Glomerular visceral epithelial cell (primary cell): ENCODE measurements around the gene LOXHD1.

ENCODE experiments used
- DNase-seq: peaks from one replicate; pipeline ENCODE4 v3.0.0-alpha.2; 2016; ENCODE audit errors: extremely low spot score

The LOXHD1 gene

DNA sequence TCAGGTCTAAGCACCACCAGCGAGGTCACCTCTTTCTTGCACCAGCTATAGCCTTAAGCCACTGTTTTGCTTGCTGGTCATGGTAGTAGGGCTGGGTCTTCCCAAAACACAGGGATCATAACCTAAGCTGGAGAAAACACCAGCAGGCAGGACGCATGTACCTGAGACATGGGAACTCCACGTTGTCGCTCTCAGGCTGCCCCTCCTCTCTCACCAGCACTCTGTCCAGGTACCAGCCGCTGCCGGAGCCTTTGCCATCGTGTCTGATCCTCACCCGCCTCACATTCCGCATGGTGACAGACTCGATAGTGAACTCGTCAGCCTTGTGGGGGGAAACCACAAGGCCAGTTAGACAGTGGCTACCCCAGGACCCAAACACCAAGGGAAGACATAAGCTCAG is 79.5 kb downstream of the LOXHD1 start:
- DNase-seq, result no peak

GRCh38 chr18:46575851-46576250 is 81.2 kb downstream of the LOXHD1 start:
- DNase-seq, result no peak

- DNase-seq, result no peak
Measured at GRCh38 chr18:46574743-46575115, 82.3 kb downstream of the LOXHD1 start.

- no peak for DNase-seq
Measured at GRCh38 chr18:46574000-46574742, 82.8 kb downstream of the LOXHD1 start.

DNA sequence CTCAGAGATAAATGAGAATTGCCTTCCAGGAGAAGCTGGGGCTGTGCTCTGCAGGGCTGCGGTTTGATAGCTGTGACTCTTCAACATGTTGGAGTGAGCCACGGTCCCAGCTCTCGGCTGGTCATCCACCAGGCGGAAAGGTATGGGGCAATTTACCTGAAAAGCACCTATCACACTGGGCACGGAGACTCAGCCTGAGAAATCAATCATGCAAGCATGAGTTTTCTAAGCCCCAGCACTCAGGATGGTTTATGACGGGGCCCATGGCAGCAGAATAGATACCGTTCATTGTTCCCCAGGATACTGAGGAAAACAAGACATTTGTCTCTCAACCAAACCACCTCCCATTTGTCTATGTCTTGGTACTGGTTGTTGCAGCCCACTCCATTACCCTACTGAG is 83.9 kb downstream of the LOXHD1 start:
- no peak for DNase-seq

DNA sequence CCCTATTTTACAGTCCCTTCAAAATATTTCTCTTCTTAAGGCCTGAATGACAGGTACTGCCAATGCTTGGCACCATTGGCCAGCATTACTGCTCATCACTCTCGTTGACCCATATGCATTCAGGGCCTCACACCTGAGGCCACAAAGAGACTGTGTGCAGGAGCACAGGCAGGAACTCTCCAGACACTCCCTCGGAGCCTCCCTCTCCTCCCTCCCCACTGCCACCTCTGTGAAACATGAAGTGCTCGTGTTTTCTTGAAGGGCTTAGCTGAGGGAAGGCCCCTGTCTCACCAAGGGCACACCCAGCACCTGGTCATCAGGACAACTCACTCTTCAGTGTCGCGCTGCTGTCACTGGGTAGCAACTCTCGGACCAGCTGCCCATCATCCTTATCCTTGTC is 85.3 kb downstream of the LOXHD1 start:
- DNase-seq, result no peak

GRCh38 chr18:46570666-46571065 is 86.4 kb downstream of the LOXHD1 start:
- no peak for DNase-seq

DNA sequence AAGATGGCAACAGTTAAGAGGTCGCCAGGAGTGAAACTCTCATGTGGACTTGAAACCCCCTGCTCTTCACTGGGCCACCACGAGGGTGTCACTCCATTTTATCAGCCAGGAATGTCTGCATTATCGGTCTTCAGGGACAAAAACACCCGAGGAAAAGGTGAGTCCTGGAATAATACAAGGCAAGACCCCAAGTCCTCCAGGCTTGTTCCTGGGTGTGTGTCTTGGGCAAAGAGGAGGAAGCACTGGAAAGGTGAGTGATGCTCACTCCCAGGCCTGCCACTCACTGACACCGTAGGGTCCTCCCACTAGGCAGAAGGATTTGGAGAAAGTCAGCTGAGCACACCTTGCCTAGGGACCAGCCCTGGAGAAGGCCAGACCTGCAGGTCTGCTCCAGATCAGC is 86.9 kb downstream of the LOXHD1 start:
- DNase-seq, result no peak

GRCh38 chr18:46569211-46569610 is 87.8 kb downstream of the LOXHD1 start:
- DNase-seq, result no peak

GRCh38 chr18:46567196-46567595 is 89.8 kb downstream of the LOXHD1 start:
- DNase-seq, result no peak

GRCh38 chr18:46566111-46566510 is 90.9 kb downstream of the LOXHD1 start:
- DNase-seq, result no peak

- DNase-seq, result no peak
Measured at GRCh38 chr18:46565256-46565655, 91.8 kb downstream of the LOXHD1 start.

- DNase-seq, result no peak
Measured at GRCh38 chr18:46563317-46563716, 93.7 kb downstream of the LOXHD1 start.

DNA sequence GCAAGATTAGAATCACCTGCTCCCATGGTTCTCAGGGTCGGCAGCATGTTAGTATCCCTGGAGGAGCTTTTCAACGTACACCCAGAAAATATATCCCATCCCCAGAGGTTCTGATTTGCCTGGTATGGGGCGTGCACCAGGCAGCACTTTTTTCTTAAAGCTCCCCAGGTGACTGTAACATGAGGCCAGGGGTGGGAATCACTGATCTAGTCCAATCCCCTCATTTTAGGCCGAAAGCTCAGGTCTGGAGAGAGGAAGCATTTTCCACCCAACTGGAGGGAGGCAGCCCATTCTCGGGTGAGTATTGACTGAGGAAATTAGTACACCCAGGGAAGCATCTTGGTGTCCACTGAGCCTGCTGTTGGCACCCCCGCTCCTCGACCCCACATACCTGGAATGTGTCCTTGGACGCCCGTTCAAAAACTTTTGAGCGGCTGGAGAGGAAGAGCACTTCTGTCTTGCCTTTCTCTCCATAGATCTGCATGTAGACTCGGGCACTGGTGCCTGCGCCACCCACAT is 94.3 kb downstream of the LOXHD1 start:
- no peak for DNase-seq

- DNase-seq, result no peak
Measured at GRCh38 chr18:46560671-46561045, 96.4 kb downstream of the LOXHD1 start.

DNA sequence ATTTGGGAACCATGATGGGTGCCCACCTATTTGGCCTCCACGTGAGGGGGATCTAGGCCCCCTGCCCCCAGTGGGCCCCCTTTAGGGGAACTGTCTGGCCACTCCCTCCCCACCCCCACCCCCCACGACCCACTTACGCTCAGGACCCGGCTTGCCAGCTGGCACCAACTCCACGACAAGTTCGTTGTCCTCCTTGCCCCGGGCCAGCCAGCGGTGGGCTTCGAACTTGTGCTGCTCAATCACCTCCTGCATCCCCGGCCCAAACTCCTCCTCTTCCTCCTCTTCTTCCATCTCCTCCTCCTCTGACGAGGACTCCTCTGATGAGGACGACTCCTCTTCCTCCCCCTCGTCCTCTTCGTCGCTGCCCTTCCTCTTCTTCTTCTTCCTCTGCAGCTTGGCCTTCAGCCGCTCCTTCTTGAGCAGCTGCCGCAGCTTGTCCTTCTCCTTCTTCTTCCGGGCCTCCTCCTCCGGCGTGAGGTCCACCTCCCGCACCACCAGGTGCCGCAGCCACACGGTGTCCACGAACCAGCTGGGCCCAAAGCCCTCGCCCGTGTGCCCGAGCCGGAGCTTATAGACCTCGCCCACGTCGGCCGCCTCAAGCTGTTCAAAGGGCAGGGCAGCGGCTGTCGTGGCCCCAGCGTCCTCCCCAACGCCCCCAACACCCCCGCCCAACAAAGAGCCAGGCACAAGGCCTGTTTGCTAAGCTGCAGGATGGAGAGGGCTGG is 96.9 kb downstream of the LOXHD1 start:
- no peak for DNase-seq

GRCh38 chr18:46559296-46559695 is 97.7 kb downstream of the LOXHD1 start:
- no peak for DNase-seq

GRCh38 chr18:46556590-46557206 is 100.3 kb downstream of the LOXHD1 start:
- DNase-seq, result no peak

GRCh38 chr18:46555724-46556123 is 101.3 kb downstream of the LOXHD1 start:
- DNase-seq, result peak; percentile 4

- DNase-seq, result no peak
Measured at GRCh38 chr18:46555213-46555612, 101.8 kb downstream of the LOXHD1 start.

- no peak for DNase-seq
Measured at GRCh38 chr18:46554406-46555080, 102.5 kb downstream of the LOXHD1 start.

DNA sequence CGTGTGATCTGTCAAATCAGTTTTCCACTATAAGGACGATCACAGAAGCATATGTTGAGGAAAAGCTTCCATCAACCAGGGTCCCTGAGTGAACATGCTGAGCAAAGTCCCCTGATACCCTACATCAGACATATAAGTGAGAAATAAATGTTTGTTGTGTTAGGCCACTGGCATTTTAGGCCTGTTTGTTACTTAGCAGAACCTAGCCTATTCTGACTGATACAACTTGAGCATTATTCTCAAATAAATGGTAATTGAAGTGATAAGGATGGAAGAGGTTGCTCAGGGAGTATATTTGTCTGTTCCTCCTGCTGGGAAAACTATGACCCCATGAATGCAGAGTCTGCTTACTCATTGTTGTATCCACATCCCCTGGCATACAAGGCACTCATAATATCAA is 106.4 kb downstream of the LOXHD1 start:
- DNase-seq, result no peak
